GM12875 (cell line): ENCODE data around the gene IKZF1.
A peak's percentile ranks its signal among the peaks of the same experiment; 100 is the strongest.

ENCODE experiments used
- H3K4me3 ChIP-seq: one replicate; pipeline ENCODE4 v1.5.1; 2011; ENCODE audit warnings: low read depth, low read length, control low read depth
- TF ChIP-seq, protein P1 (sequence below): IDR thresholded peaks from 2 replicates; pipeline ENCODE4 v1.5.1; 2011; ENCODE audit warnings: low read depth, mild to moderate bottlenecking, control low read depth, inconsistent platforms, low read length, moderate library complexity, borderline replicate concordance; ENCODE audit not compliant: insufficient read depth

The IKZF1 gene

DNA sequence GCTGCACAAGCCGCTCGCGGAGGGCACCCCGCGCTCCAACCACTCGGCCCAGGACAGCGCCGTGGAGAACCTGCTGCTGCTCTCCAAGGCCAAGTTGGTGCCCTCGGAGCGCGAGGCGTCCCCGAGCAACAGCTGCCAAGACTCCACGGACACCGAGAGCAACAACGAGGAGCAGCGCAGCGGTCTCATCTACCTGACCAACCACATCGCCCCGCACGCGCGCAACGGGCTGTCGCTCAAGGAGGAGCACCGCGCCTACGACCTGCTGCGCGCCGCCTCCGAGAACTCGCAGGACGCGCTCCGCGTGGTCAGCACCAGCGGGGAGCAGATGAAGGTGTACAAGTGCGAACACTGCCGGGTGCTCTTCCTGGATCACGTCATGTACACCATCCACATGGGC, 95.6 kb downstream of the IKZF1 start:
- TF ChIP-seq, protein P1, sequence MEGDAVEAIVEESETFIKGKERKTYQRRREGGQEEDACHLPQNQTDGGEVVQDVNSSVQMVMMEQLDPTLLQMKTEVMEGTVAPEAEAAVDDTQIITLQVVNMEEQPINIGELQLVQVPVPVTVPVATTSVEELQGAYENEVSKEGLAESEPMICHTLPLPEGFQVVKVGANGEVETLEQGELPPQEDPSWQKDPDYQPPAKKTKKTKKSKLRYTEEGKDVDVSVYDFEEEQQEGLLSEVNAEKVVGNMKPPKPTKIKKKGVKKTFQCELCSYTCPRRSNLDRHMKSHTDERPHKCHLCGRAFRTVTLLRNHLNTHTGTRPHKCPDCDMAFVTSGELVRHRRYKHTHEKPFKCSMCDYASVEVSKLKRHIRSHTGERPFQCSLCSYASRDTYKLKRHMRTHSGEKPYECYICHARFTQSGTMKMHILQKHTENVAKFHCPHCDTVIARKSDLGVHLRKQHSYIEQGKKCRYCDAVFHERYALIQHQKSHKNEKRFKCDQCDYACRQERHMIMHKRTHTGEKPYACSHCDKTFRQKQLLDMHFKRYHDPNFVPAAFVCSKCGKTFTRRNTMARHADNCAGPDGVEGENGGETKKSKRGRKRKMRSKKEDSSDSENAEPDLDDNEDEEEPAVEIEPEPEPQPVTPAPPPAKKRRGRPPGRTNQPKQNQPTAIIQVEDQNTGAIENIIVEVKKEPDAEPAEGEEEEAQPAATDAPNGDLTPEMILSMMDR, result no peak
- H3K4me3 ChIP-seq, result no peak overlapping the region

DNA sequence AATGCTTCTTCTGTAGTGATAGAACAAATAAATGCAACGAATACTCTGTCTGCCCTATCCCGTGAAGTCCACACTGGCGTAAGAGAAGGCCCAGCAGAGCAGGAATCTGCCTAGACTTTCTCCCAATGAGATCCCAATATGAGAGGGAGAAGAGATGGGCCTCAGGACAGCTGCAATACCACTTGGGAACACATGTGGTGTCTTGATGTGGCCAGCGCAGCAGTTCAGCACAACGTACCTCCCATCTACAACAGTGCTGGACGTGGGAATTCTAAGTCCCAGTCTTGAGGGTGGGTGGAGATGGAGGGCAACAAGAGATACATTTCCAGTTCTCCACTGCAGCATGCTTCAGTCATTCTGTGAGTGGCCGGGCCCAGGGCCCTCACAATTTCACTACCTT, 99.9 kb downstream of the IKZF1 start:
- TF ChIP-seq, protein P1, result peak; percentile 42; the same call in 1 of the 2 replicates
- no peak overlapping the region for H3K4me3 ChIP-seq

DNA sequence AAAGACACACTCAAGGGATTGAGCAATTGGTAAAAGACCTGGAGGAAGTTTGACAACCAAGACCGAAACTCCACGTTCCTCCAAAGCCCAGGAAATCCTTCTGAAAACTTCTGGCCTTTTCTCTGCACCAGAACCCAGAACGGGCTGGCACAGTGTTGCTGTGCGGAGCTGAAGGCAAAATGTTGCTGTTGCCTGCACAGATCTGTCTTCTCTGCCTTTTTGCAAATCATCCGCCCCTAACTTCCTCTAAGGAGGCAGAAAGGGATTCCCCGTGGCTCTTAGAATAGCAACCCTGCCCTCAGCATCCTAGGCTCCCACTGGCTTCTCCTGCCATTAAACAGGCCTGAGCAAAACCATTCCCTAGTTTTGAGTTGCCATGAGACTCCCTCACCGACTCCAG, 100.7 kb downstream of the IKZF1 start:
- TF ChIP-seq, protein P1, result no peak
- H3K4me3 ChIP-seq, result no peak overlapping the region

DNA sequence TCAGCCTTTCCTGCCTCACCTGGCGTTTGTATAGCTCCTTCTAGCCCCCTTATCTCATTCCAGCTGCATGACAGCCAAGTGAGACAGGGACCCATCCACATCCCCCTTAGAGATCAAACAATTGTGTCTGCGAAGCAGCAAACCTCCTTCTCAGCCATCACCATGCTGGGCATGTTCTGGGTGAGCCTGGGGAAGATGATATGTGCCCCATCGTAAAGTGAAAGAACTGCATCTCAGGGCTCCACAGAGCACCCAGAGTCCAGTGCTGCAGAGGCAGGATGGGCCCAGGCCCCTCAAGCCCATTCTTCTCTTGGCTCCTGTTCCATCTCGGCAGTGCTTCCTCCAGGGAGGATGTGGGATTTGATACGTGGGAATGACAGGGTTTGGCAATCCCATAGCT, 102.4 kb downstream of the IKZF1 start:
- no peak overlapping the region for H3K4me3 ChIP-seq
- TF ChIP-seq, protein P1, result no peak

DNA sequence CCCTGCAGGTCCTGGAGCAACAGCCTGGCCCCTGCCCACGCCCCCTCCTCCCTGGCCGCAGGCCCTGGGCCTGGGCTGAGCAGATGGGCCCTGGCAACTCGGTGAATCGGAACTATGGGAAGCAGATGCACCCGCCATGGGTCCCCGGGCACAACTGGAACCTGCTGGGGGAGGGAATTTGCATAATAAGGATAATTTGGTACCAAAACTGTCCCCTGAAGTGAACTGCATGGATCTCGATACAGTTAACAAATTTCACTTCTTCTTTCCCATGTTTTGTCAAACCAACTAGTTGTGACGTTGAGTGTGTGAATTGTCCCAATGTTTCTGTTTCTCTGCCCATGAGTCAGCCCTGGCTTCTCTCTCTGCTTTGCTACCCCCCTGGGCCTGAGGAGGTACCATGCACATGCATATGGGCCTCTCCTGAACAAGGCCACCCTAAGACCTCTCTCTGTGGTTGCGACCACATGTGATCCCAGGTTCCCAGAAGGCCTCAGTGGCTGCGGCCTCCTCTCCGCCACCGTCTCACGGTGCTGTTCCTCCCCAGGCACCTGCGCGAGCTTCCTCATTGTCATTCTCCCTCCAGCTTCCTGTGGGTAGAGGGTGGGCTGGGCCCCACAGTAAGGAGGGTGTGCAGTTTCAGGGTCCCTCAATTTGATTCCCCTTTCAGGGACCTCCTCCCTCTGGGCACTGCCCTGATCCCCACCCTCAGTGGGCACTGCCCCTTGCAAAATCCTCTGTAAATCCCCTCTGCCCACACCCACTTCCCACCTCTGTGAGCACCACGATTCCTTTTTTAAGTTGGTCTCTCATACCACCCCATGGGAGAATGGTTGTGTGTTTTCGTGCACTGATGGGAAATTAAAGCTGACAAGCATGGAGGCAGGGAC, 105.6 kb downstream of the IKZF1 start:
- no peak overlapping the region for H3K4me3 ChIP-seq
- TF ChIP-seq, protein P1, result no peak

DNA sequence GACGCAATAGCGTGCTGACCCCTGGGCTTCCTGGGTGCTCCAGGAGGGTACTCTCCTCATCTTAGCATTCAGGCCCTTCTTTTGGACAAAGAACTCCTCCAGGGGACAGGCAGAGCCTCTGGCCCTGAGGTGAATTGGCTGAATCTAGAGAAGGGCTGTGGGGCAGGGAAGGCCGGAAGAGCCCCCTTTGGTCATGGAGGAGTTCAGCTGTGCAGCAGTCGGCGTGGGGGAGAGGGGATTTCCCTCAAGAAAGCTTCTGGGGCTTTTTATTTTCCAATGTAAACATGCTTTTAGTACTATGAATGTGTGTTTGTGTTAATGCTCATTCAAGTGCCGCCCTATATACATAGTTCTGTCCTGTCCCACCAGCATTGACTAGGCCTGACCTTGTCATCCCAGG, 106.8 kb downstream of the IKZF1 start:
- H3K4me3 ChIP-seq, result no peak overlapping the region
- TF ChIP-seq, protein P1, result no peak

DNA sequence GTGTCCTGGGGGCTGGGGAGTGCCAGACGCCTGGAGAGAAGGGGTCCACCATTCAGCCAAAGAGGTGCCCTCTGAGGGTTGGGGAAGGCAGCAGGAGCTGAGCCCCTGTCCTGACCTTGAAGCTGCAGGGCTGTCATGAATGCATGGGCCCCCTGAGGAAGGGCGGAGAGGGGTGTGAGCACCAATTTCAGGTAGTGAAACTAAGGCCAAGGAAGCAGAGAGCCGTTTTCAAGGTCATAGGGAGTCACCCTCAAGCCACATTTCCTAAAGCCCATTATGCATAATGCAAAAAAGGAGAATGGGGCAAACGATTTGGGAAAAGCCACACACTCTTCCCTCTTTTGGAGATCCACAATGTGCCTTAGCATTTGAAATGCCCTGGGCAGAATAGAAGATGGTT, 108.5 kb downstream of the IKZF1 start:
- H3K4me3 ChIP-seq, result no peak overlapping the region
- TF ChIP-seq, protein P1, result no peak
